Camera-type eye (tissue), 1 donor: ENCODE measurements around the gene NECAB2. TPM values are rescaled to one million over a fixed set of nuclear protein-coding genes. Genes with fewer than 3 reads are reported as not detected.

Experiments
- total RNA-seq: library from RNA; depleted of rRNA; stranded (reverse); fragments of >200 nt; gene quantifications from one replicate; pipeline ENCODE4 v1.2.3, GENCODE V29; 2014

NECAB2 gene
- 7.3 TPM for total RNA-seq

GRCh38 chr16:83967838-83968305 is at the start of gene NECAB2:
Gene NECAB2 (plus strand): TSS chr16:83968244. CDS start chr16:83968649, 405 bp downstream.

GRCh38 chr16:83952940-83953795 is 14.9 kb upstream of the NECAB2 start, which contains the start of gene OSGIN1:
Gene OSGIN1 (plus strand): TSS chr16:83953240. CDS start chr16:83957672, 4,432 bp downstream.

DNA sequence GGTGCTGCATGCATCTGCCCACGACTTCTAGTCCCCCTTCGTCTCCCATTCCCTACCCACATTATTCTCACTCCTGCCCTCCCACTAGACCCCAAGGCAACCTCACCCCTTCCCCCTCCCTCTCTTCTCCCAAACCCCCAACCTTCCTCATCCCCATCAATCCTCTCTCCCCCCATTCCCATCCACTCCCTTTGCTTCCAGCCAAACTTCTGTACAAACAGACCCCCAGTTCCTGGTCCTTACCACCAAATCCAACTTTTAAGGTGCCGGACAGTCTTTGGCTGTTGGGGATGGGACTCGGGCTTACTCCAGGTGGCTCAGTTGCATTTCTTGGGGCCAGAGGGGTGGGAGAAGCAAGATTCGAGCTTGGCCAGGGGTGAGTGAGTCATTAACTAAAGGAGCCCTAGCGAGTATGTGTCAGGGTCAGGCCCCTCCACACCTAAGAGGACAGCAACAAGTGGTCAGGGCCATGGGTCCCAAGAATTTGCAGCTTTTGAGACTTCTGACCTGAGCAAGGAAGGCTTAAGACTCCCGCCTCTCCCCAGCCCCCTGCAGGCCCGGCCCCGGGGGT is 74.3 kb downstream of the NECAB2 start, which contains the start of gene SLC38A8:
TSS of gene SLC38A8 (minus strand) at position 488 of the 571 bp plus-strand sequence. CDS start 638 bp downstream, outside the sequence.

Other genes starting within 250 kb of the NECAB2 start
- gene HSBP1, start 160.3 kb upstream of the NECAB2 start, total RNA-seq, result 57.8 TPM
- gene MLYCD, start 69.1 kb upstream of the NECAB2 start, total RNA-seq, result 6.7 TPM
- gene OSGIN1, start 15.0 kb upstream of the NECAB2 start, total RNA-seq, result 1.7 TPM
- gene SLC38A8, start 74.6 kb downstream of the NECAB2 start, total RNA-seq, result 6.6 TPM
- 149 TPM for gene MBTPS1, start 148.7 kb downstream of the NECAB2 start, total RNA-seq
- gene HSDL1, start 176.9 kb downstream of the NECAB2 start, total RNA-seq, result 86.4 TPM
- 0.33 TPM for gene DNAAF1, start 177.1 kb downstream of the NECAB2 start, total RNA-seq
- gene TAF1C, start 218.8 kb downstream of the NECAB2 start, total RNA-seq, result 63.7 TPM
- gene ADAD2, start 222.9 kb downstream of the NECAB2 start, total RNA-seq, result 4.3 TPM